ENCODE results near the gene SMIM33. TPM values are rescaled to one million over a fixed set of nuclear protein-coding genes. Genes with fewer than 3 reads are reported as not detected.
A peak's percentile ranks its signal among the peaks of the same experiment; 100 is the strongest.

SMIM33 gene
- total RNA-seq, result not detected in 2 replicates

GRCh38 chr5:139470821-139471300 is at the start of gene SMIM33:
Gene SMIM33 (plus strand): TSS chr5:139471004. CDS start chr5:139471122, 118 bp downstream.
- TF ChIP-seq CTCF (IDR thresholded peaks at IDR 0.05; ENCODE audit: insufficient read depth, low read length, poor library complexity, severe bottlenecking), result no peak

DNA sequence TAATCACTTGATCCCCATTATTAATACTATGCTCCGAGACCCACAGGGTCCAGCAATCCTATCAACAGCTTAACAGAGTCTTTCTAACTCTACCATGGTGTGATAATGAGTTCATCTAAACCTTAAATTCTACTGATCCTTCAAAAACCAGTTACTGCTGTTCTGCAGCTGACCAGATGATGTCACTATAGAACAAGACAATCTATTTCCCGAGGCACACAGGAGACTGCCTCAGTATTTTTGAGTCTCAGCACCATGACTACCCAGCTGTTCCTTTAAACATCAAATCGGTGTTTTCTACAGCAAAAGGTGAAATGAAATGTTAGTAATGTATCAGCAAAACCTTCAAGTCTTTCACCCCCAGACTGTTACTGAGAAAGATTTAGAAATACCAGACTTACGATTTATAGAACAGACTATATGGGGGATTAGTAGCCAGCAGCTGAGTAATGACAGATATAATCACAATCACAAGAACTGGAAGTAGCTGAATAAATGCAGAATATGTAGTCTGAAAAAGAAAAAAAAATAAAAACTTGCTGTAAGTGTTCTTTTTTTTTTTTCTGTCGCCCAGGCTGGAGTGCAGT is 48.4 kb upstream of the SMIM33 start:
- no peaks in the 10 kb centered on the region for H3K36me3 ChIP-seq (ENCODE audit: control insufficient read depth, insufficient read depth, low read length)
- no peaks in the 10 kb centered on the region for H3K27me3 ChIP-seq (ENCODE audit: control insufficient read depth, insufficient read depth, low read length)
- peak; percentile 79 for TF ChIP-seq CTCF (IDR thresholded peaks at IDR 0.05; ENCODE audit: insufficient read depth, low read length, poor library complexity, severe bottlenecking)
- peak; percentile 26 for DNase-seq (ENCODE audit: low read depth)
- no peak overlapping the region for H3K4me3 ChIP-seq (ENCODE audit: low read depth, low read length)

More at GRCh38 chr5:139470821-139471300, at the start of gene SMIM33:
- no peak for DNase-seq (ENCODE audit: low read depth)
- Histone ChIP-seq H3K36me3 (ENCODE audit: control insufficient read depth, insufficient read depth, low read length) (no peaks in the 10 kb centered on the region), H3K27me3 (ENCODE audit: control insufficient read depth, insufficient read depth, low read length) (peaks cover 3% of the 10 kb centered on the region), H3K4me3 (ENCODE audit: low read depth, low read length) (no peak within 1 kb of the TSS)

DNA sequence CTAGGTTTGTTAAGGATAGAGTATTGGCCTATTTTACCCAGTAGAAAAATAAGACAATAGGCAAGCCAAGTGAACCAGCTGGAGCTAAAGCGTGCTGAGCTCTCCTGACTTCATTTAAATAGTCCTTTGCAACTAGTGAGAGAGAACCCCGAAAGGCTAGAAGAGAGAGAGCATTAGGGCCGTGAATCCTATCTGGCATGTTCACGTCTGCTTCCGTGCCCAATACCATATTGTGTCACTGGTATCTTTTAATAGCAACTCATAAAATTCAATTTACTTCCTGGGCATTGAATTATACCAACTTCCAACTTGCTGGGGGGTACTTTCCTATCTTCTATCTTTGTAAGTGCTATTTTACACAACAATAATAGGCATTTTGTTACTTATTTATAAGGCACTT is 45.3 kb upstream of the SMIM33 start:
- no peak for DNase-seq (ENCODE audit: low read depth)
- no peaks in the 10 kb centered on the region for H3K27me3 ChIP-seq (ENCODE audit: control insufficient read depth, insufficient read depth, low read length)
- no peaks in the 10 kb centered on the region for H3K36me3 ChIP-seq (ENCODE audit: control insufficient read depth, insufficient read depth, low read length)
- no peak overlapping the region for H3K4me3 ChIP-seq (ENCODE audit: low read depth, low read length)
- TF ChIP-seq CTCF (IDR thresholded peaks at IDR 0.05; ENCODE audit: insufficient read depth, low read length, poor library complexity, severe bottlenecking), result no peak

- TF ChIP-seq CTCF (IDR thresholded peaks at IDR 0.05; ENCODE audit: insufficient read depth, low read length, poor library complexity, severe bottlenecking), result no peak
- no peak for DNase-seq (ENCODE audit: low read depth)
These were observed 44.5 kb upstream of the SMIM33 start for GRCh38 chr5:139426203-139426885.

DNA sequence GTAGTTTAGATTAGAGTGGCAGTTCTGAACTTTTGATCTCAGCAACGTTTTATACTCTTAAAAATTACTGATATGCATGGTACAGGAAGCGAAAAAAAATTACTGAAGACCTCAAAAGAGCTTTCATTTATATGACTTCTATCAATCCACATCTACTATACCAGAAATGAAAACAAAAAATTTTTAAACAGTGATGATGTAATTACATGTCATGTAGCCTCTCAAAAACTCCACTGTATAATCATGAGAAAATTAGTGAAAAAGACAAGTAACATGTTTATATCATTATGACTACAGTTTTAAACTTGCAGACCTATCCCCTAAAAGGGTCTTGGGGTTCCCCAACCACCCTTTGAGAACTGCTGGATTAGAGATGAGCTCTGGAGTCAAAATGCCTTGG is 40.8 kb upstream of the SMIM33 start:
- no peaks in the 10 kb centered on the region for H3K27me3 ChIP-seq (ENCODE audit: control insufficient read depth, insufficient read depth, low read length)
- H3K4me3 ChIP-seq (ENCODE audit: low read depth, low read length), result no peak overlapping the region
- no peak for TF ChIP-seq CTCF (IDR thresholded peaks at IDR 0.05; ENCODE audit: insufficient read depth, low read length, poor library complexity, severe bottlenecking)
- DNase-seq (ENCODE audit: low read depth), result no peak
- no peaks in the 10 kb centered on the region for H3K36me3 ChIP-seq (ENCODE audit: control insufficient read depth, insufficient read depth, low read length)

More at GRCh38 chr5:139426203-139426885, 44.5 kb upstream of the SMIM33 start:
- H3K27me3 ChIP-seq (ENCODE audit: control insufficient read depth, insufficient read depth, low read length), result no peaks in the 10 kb centered on the region
- no peak overlapping the region for H3K4me3 ChIP-seq (ENCODE audit: low read depth, low read length)
- no peaks in the 10 kb centered on the region for H3K36me3 ChIP-seq (ENCODE audit: control insufficient read depth, insufficient read depth, low read length)

Measured in kidney epithelial cell (primary cell).